C1 segment of cervical spinal cord (tissue), 14 donors: Measurements from ENCODE around the gene TEK.

ENCODE experiments used
- DNase-seq, 14 donors: peaks; one replicate each; lab custom pipeline; 2025; lab: John Stamatoyannopoulos, UW

TEK gene

DNA sequence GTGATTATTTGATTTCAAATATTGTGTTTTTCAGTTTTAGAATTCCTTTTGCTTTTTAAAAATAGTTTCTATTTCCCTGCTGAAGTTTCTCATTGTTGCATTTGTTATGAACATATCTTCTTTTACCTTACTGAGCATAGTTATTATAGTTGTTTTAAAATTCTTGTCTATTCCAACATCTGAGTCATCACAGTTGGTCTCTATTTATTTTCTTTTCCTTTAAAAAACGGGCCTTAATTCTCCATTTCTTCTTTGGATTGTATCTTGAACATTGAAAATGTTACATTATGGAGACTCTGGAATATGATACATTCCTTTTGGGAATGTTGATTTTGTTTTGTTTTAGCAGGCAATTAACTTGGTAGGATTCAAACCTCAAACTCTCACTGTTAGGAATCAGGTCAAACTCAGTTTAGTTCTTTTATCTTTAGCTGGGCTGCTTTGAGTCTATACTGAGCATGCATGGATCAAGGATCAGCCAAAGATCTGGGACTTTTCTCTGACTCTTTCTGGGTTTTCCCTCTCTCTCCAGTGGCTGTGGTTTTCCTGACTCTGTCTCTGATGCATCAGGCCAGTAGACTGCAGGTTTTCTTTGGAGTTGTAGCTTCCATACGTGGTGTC is 70.3 kb downstream of the TEK start:
- DNase-seq = no peak

DNA sequence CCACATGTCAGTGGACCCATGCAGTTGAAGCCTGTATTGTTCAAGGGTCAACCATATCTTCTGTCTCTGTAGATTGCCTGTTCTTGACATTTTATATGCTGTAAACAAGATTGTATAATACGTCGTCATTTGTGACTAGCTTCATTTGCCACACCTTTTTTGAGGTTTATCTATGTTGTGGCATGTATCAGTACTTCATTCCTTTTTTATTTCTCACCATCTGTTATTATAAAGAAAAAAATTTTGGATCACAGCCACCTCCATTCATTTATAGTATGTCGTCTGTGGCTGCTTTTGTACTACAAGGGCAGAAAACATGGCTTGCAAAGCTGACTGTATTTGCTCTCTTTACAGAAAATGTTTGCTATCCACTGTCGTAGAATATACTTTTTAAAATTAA is 72.4 kb downstream of the TEK start:
- DNase-seq = no peak

DNA sequence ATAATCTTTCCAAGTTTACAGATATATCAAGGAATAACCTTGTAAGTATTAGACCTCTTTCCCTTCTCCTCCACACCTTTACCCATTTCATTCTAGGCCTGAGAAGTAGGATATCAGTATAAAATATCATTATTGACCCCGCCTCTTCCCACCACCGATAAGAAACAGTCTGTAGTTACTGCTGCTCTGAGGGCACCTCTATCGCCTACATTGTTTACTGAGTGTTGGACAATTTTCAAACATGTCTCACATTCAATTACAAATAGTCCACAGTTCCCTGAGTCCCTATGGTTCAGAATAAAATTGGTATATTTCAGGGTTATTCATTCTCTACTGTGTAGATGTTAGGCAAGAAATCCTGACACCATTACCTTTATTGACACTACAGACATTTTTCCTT is 73.4 kb downstream of the TEK start:
- DNase-seq = no peak

DNA sequence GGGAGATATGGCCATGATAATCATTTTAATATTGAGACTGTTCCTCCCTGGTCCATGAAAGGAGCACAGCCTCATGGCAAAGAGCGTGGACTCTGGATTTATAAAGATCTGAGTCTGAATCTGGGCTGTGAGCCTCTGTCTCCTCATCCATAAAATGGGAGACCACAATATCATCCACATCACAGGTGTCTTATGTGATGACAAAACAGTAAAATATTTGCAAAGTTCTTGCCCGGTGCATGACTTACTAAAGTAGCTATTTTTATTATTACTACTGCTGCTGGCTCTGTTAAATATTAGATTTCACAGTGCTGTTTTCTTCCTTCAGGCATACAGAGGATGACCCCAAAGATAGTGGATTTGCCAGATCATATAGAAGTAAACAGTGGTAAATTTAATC is 74.1 kb downstream of the TEK start:
- DNase-seq = no peak

DNA sequence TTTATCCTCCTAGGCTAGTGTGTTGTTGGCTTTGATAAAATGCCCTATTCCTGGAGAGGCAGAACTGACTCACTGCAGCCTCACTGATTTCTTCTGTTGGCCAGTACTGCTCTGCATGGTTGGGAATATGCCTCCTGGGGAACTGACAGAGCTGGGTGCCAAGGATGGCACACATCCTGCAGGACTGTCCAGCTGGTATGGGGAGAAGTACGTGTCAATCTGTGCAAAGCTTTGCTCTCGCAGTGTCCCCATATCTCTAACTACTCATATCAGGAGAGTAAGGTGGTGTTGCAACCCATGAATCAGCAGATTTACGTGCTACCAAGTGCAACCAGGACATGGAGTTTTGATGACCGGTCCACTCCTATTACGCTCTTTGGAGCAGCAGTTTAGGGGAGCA is 74.7 kb downstream of the TEK start:
- no peak for DNase-seq

DNA sequence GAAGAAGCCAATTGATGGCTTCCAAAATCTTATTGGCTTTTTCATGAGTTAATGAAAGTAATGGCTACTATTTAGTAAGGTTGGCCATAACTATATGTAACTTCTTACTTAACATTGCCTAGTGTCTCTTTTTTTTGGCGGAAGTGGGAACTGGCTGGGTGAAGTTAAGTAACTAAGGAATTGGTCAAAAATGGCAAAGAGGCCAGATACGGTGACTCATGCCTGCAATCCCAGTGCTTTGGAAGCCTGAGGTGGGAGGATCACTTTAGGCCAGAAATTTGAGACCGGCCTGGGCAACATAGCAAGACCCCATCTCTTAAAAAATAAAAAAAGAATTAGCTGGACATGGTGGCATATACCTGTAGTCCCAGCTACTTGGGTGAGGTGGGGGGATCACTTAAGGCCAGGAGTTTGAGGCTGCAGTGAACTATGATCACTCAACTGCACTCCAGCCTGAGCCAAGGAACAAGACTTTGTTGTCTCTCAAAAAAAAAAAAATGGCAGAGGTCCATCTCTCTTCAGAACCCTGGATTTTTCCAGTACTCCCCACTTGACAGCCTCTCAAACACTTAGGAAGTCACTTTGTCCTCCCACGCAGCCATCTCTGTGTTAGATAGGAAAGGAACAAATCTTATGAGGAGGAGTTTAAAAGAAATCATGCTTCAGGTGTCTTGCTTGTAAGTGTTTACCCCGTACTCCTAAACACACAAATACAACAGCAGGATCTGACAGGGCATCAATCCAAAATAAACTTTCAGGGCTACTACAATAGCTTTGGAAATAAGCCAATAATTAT is 75.7 kb downstream of the TEK start:
- no peak for DNase-seq

DNA sequence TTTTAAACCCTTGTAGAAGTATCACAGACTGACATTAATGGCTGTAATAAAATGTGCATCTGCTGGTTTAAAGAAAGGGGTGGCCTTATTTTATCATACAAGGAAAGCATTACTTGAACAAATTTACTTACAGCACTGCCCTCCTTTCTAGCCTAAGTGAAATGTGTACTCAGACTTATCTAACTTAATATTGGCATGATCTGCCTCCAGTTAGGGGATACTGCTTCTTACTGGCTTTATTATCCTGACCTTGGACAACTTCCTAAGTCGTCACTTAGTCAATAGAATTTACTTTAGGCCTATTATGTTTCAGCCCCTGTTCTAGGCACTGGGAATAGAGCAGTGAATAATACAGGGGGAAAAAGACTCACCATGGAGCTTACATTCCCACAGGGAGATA is 79.4 kb downstream of the TEK start:
- no peak for DNase-seq

DNA sequence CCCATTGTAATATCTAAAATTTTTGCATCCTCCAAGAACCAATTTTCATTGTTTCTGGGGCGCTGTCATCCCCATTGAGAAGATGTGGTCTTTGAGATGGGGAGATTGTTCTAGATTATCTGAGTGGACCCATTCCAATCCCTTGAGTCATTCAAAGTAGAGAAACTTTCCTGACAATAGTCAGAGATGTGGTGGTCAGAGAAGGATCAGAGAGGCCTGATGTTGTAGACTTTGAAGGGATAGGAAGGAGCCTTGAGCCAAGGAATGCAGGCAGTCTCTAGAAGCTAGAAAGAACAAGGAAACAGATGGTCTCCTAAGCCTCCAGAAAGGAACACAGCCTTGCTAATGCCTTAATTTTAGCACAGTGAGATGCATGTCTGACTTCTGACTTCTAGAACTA is 80.4 kb downstream of the TEK start:
- DNase-seq = no peak

DNA sequence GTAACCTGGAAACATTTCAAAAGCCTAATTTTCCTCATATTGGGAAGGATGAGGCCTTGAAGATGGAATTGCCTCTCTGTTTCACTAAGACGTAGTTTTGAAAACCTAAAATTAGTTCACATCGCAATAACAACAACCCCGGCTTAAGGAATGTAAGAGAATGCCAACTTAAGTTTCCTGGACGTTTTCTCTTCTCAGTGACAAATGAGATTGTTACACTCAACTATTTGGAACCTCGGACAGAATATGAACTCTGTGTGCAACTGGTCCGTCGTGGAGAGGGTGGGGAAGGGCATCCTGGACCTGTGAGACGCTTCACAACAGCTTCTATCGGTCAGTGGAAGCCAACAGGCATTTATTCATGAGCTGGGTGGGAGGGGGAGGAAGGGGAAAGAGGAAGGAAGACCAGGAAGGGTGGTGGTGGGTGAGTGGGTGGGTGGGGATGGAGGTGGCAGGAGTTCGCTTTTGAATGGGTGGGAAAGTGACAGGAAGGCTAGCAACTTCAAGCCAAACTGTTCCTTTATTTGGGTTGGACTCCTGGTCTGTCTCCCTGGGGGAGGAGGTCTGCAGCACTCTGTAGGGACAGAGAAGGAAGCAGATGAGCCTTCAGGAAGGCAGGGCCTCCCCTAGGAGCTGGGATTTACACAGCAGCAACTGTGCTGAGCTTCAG is 83.4 kb downstream of the TEK start:
- DNase-seq = no peak

DNA sequence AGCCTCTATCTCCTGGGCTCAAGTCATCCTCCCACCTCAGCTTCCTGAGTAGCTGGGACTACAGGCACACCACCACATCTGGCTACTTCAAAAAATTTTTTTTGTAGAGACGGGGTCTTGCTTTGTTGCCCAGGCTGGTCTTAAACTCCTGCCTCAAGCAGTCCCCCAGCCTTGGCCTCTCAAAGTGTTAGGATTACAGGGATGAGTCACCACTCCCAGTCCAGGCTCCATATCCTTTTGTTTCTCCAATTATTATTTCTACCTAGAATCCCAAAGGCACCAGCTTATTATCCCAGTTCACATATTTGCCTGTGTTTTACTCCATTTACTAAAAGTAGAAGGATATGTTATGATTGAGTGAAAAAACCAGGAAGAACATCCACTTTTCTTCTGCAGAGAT is 84.9 kb downstream of the TEK start:
- no peak for DNase-seq

DNA sequence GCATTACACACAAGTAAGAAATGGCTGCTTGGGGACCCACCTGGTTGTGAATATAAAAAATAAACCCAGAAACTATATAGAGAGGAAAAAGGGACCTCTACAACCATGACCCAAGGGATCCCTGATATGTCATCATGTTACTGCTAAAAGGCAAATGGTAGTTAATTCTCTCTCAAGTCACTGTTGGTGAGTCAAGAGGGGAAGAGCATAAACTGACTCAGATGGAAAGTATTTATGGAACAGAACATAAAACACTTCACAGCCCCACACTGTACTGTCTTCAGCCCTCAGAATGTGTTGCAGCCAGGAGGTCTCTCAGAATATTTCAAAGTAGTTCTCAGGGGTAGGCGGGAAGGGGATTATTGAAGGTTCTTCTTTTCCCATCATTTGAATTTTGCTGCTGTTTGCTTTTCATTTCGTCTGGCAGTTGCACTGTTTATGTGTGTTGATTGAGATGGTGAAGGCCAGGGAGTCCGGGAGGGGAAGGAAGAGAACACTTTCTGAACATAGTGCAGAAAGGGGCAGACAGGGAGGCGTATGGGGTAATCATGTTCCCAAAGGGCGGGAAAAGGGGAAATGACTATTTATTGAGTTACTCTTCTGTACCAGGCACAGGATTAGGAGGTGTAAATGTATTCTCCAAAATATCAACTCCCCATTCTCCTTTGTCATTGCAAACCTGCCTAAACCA is 85.5 kb downstream of the TEK start:
- no peak for DNase-seq

DNA sequence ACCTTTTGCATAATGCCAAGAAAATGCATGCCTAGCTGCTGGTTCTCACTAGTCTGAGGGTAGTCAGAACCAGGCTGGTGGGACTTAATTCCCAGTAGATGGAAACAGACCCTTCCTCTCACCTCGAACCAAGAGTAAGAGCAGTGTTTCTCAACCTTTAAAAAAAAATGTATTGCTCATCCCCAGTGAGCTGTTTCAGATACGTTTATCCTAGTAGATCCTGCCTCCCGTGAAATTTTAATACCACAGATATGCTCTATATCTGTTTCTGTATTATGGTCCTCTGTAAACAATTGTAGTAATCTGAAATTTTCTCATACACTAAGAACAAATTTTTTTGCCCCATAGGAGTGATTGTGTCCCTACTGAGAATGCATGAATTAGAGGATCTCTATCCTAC is 86.2 kb downstream of the TEK start:
- DNase-seq = no peak

DNA sequence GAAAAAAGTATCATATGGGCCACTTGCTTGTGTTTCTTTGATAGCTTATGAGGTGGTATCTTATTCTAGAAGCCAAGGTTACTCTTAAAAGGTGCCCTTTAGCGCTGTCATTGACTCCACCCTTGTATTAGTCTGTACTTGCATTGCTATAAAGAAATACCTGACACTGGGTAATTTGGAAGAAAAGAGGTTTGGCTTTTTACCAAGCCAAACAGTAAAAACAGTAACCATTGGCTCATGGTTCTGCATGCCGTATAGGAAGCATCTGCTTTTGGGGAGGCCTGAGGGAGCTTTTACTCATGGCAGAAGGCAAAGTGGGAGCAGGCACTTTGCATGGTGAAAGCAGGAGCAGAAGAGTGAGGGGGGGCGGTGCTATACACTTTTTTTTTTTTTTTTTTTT is 87.4 kb downstream of the TEK start:
- DNase-seq = no peak

DNA sequence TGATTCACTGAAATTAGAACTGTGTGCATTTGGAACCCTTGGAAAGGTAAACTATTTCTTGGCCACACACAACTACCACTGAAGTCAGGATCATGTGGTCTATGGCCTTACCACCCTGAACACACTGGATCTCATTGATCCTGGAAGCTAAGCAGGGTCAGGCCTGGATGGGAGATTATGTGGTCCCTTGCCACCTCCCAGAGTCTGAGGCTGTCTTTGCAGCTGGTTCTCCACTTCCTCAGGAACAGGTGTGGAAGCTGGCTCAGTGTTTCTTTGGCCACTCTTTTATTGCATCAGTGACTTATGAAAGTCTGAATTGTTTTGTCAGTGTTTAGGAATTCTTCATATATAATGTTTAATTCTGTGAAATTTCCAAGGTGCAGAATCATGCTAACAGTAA is 89.2 kb downstream of the TEK start:
- no peak for DNase-seq

DNA sequence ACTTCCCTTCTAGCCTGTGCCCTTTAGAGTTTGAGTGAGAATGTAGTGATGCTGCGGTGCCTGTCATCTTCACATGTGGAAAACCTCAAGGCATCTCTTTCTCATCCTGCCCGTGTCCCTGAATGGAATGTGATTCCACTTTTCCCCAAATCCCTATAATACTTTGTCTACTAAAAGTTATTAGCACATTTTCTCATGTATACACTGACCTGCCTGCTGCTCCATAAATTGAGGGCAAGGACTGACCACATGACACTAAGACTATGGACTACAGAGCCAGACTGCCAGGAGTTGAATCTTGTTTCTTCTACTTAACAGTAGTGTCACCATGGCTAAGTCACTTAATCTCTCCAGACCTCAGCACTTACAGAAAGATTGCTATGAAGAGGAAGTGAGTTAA is 93.0 kb downstream of the TEK start:
- no peak for DNase-seq

DNA sequence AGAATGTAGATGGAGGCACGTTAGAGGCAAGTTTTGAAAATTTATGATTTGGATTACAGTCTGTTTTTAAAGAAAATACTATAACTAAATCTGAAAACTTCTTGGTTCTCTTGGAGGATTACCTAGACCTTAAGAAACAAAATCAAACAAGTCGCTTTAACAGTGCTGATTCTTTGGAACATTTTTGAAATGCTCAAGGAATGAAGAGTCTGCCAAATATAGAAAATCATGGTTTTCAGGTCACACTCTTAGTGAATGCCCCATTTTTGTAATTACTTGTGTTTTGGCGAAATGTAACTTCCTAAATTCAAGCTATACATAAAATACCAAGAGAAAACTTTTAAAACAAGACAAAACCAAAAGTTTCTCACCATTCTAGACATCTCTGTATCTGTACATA is 94.8 kb downstream of the TEK start:
- DNase-seq = no peak

DNA sequence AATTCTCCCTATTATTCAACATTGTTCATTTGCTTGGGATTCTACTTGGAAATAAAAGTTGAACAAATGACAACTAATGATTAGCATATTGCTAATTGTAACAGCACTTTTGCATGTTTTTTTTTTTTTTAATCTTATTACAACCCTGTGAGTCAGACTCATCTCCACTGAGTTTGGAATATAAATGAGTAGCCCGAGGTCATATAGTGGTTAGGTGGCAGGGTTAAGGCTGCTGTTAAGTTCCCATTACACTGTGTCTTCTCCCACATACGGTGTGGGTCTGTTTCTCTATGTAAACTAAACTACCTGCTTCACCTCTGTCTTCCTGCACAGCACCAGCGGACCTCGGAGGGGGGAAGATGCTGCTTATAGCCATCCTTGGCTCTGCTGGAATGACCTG is 95.6 kb downstream of the TEK start:
- no peak for DNase-seq

DNA sequence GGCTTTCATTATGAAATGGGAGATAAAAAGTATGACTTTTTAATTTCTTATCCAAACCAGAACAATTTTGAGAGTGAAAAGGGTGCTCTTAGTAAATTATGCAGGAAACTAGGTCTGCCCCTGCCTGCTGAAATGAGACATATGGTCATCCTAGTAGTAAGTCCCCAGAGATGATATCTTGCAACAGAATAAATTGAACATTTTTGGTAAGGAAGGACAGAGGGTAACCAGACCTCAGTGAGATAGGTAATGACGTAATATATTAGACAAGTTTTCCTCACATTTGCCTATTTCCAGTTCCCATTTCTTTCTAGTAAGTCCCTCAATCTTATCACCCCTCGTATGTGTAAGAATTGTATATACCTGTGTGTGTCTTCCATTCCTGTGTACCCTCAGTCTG is 96.2 kb downstream of the TEK start:
- DNase-seq = no peak

DNA sequence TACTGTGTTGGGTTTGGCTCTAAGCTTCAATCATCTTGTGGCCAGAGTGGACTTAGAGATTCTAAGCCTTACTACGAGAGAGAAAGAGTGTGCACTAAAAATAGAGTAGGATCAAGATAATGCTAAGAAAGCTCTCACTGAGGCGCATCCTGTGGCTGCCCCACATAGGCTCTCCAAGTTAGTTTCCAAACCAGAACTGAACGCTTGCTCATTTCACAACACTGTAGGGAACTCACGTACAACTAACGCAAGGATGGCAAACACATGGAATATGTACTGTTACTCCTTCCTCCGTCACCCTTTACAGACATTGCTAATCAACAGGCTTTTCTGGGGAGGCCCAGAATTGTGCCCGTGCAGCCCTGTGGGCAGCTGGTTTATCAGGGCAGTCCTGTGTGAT is 97.0 kb downstream of the TEK start:
- no peak for DNase-seq

DNA sequence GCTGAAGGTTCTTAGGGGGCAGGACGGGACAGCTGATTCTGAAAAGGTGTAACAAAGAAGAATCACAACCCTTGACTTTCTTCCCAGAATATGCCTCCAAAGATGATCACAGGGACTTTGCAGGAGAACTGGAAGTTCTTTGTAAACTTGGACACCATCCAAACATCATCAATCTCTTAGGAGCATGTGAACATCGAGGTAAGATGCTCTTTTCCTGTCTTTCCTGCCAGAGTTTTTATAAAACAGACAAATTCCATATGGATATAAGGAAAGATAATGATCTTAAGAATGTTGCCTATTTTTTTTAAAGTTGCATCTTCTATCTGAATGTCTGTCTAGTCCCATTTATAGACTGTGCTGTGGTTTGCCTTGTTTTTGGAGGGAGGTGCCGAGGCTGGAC is 100.0 kb downstream of the TEK start:
- DNase-seq = no peak

DNA sequence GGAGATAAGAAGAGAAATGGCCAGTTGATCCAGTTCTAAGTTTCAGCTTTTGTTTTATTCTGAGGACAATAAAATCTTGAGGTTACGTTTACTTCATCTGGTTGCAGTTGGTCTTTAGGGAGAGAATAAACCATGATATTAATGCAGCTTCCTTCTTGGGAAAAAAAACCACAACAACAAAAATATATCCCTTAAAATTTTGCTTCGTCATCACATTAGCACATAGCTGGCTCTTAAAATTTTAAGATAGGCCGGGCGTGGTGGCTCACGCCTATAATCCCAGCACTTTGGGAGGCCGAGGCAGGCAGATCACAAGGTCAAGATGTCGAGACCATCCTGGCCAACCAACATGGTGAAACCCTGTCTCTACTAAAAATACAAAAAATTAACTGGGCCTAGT is 101.6 kb downstream of the TEK start:
- no peak for DNase-seq

DNA sequence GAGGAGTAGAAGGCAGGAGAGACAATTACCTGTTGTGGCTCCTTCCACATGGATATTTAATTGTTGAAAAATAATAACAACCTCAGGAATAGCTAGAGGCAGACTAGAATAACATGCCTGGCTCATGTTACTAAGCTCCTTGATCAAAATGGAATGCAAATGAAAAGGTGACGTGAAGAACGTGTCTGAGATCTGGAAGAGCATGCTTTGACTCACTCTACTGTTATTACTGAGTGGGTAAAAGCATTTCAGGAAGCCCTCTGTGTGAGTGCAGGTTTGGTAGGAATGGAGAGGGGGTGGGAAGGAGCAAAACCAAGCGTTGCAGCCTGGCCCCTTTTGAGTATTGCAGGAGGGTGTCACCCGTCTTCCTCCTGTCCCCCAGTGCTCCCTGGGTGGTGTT is 103.2 kb downstream of the TEK start:
- DNase-seq = no peak

DNA sequence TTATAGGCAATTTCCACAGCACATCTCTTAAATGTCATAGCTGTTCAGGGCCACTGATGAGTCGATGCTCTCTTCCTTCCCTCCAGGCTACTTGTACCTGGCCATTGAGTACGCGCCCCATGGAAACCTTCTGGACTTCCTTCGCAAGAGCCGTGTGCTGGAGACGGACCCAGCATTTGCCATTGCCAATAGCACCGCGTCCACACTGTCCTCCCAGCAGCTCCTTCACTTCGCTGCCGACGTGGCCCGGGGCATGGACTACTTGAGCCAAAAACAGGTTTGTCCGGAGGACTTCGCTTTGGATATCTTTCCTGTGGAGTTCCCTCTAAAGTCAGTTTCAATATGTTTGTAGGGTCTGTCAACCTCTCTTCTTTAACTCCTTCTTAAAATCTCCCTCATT is 103.6 kb downstream of the TEK start:
- DNase-seq = no peak
